Measurements from ENCODE around the gene CD2BP2.

- TF ChIP-seq, protein P1, sequence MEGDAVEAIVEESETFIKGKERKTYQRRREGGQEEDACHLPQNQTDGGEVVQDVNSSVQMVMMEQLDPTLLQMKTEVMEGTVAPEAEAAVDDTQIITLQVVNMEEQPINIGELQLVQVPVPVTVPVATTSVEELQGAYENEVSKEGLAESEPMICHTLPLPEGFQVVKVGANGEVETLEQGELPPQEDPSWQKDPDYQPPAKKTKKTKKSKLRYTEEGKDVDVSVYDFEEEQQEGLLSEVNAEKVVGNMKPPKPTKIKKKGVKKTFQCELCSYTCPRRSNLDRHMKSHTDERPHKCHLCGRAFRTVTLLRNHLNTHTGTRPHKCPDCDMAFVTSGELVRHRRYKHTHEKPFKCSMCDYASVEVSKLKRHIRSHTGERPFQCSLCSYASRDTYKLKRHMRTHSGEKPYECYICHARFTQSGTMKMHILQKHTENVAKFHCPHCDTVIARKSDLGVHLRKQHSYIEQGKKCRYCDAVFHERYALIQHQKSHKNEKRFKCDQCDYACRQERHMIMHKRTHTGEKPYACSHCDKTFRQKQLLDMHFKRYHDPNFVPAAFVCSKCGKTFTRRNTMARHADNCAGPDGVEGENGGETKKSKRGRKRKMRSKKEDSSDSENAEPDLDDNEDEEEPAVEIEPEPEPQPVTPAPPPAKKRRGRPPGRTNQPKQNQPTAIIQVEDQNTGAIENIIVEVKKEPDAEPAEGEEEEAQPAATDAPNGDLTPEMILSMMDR (IDR thresholded peaks at IDR 0.05): no peak
- TF ChIP-seq POLR2AphosphoS5 (IDR thresholded peaks at IDR 0.05) (no peak), POLR2A (IDR thresholded peaks at IDR 0.05) (no peak)
Measured at GRCh38 chr16:30397056-30397455, 41.9 kb upstream of the CD2BP2 start.
